Uterus (tissue), 4 donors: Measurements from ENCODE around the gene EDN2. TPM values are rescaled to one million over a fixed set of nuclear protein-coding genes. Genes with fewer than 3 reads are reported as not detected.
A peak's percentile ranks its signal among the peaks of the same experiment; 100 is the strongest.

Experiments used
- DNase-seq, 2 donors: peaks; one replicate each; pipeline ENCODE4 v3.0.0-alpha.2; 2019 to 2020
- H3K27ac ChIP-seq, 2 donors: fragments of 200-600 bp; sonication (generic); 1 replicate in 1 of 2; 2 replicates in 1 of 2; pipeline ENCODE4 v1.5.1; 2016 to 2018
- H3K27me3 ChIP-seq, 2 donors: fragments of 200-600 bp; sonication (generic); one replicate each; pipeline ENCODE4 v1.5.1; 2018 to 2019; ENCODE audit warnings: control low read depth in 1 of 2
- H3K36me3 ChIP-seq, 2 donors: fragments of 200-600 bp; sonication (generic); one replicate each; pipeline ENCODE4 v1.5.1; 2019; ENCODE audit warnings: control low read depth in 1 of 2
- H3K4me1 ChIP-seq, 2 donors: fragments of 200-600 bp; sonication (generic); one replicate each; pipeline ENCODE4 v1.5.1; 2018 to 2019; ENCODE audit warnings: control low read depth in 1 of 2
- H3K4me3 ChIP-seq, 2 donors: fragments of 200-600 bp; sonication (generic); 1 replicate in 1 of 2; 2 replicates in 1 of 2; pipeline ENCODE4 v1.5.1; 2018 to 2019; ENCODE audit warnings: mild to moderate bottlenecking in 1 of 2
- H3K9me3 ChIP-seq, 2 donors: fragments of 200-600 bp; sonication (generic); one replicate each; pipeline ENCODE4 v1.5.1; 2019; ENCODE audit warnings: control low read depth in 1 of 2
- POLR2A ChIP-seq, 2 donors: fragments of 450-650 bp; IDR thresholded peaks; one replicate each; pipeline ENCODE4 v1.6.1; 2016; ENCODE audit warnings: antibody characterized with exemption in 2 of 2, mild to moderate bottlenecking in 1 of 2, moderate library complexity in 1 of 2
- intact Hi-C: fragments of 100-400 bp; cut with DNase I; formaldehyde crosslinking; loops from one replicate; pipeline ENCODE4 v1.15.1; 2023; ENCODE audit warnings: low total_unique reads
- total RNA-seq, 4 donors: library from RNA; depleted of rRNA in 3 of 4; stranded (reverse); fragments of >200 nt in 3 of 4; gene quantifications; one replicate each; pipeline versions ENCODE4 v1.1.0 to v1.2.4, GENCODE V29; 2014 to 2023
- TF ChIP-seq, protein P1 (sequence below), 4 experiments: fragments of 200-600 bp in 2 of 4; fragments of 450-650 bp in 2 of 4; sonication (generic) in 2 of 4; IDR thresholded peaks; one replicate each; pipeline ENCODE4 v1.5.1; 2016 to 2019; ENCODE audit warnings: antibody characterized with exemption in 4 of 4, mild to moderate bottlenecking in 2 of 4, moderate library complexity in 1 of 4
- donor health status: DM: yes; HTN: yes; CAD: no.

EDN2 gene
- total RNA-seq, 4 donors from 2014 or later = 1.6 to 3.7 TPM; not detected in 2

DNA sequence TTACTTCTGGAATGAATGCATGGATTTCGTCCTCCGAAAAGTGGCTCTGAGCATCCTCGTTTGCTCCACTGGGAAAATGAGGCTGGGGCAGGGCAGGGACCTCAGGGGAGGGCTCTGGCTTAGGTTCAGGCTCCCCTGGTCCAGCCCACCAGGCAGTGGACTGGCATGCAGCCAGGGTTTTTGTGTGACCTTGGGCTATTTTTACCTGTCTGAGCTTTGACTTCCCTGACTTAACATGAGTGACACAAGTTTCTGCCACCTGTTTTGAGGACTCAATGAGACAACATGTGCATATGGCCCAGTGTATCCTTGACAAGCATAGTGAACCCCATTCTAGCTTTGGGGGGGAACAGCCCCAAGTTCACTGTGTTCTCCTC lies 32.6 kb upstream of the EDN2 start:
- Histone ChIP-seq H3K27ac (no peak overlapping the region), H3K4me3 (no peak overlapping the region), H3K9me3 (no peaks in the 10 kb centered on the region), H3K36me3 (no peaks in the 10 kb centered on the region), H3K27me3 (no peaks in the 10 kb centered on the region), H3K4me1 (no peaks in the 10 kb centered on the region)
- intact Hi-C loops = no loop called here
- TF ChIP-seq, protein P1, sequence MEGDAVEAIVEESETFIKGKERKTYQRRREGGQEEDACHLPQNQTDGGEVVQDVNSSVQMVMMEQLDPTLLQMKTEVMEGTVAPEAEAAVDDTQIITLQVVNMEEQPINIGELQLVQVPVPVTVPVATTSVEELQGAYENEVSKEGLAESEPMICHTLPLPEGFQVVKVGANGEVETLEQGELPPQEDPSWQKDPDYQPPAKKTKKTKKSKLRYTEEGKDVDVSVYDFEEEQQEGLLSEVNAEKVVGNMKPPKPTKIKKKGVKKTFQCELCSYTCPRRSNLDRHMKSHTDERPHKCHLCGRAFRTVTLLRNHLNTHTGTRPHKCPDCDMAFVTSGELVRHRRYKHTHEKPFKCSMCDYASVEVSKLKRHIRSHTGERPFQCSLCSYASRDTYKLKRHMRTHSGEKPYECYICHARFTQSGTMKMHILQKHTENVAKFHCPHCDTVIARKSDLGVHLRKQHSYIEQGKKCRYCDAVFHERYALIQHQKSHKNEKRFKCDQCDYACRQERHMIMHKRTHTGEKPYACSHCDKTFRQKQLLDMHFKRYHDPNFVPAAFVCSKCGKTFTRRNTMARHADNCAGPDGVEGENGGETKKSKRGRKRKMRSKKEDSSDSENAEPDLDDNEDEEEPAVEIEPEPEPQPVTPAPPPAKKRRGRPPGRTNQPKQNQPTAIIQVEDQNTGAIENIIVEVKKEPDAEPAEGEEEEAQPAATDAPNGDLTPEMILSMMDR (IDR thresholded peaks at IDR 0.05) = no peak
- no peak for TF ChIP-seq POLR2A (IDR thresholded peaks at IDR 0.05)
- no peak for DNase-seq

DNA sequence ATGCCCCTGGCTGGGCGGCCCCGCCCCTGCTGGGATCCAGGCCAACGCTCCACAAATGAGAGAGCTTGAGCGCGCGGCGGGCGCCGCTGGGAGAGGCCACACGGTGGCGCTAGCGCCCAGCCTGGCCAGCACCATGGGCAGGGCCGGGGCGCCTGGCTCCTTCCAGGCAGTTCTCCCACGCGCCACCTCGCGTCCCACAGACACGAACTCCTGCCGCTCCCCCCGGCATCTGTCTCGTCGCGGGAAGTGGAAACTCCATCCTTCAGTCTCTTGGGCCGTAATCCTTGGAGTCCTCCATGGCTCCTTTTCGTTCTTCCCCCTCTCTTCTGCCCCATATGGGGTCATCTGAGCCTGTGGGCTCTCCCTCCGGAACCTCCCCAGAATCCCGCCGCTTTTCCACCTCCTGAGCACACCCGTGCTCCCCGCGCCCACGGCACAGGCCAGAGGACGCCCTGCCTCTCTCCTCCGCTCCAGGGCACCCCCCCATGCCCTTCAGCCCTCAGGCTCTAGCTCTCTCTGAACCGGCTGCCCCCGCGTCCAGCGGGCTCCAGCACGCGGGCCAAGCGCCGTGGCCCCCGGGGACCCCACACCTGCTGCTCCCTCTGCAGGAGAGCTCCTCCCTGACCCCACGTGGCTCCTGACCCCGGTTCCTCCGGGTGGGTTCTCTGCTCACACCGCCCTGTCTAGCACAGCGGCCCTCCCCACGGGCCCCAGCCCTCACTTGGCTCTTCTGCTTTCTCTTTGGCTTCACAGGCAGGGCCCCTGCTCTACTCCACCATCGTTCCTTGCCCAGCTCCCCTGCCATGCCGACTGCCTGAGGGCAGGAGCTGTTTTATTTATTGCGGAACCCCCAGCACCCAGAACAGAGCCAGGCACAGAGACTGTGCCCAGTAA lies 31.9 kb upstream of the EDN2 start:
- no peaks in the 10 kb centered on the region for H3K36me3 ChIP-seq
- no peaks in the 10 kb centered on the region for H3K9me3 ChIP-seq
- DNase-seq = peak; percentile 90 to 95
- H3K27ac ChIP-seq = peak overlapping the region; percentile 63 to 70
- no peaks in the 10 kb centered on the region for H3K4me1 ChIP-seq
- no peaks in the 10 kb centered on the region for H3K27me3 ChIP-seq
- intact Hi-C loops = no loop called here
- peak overlapping the region; percentile 33 to 44 for H3K4me3 ChIP-seq
- TF ChIP-seq, protein P1 (IDR thresholded peaks at IDR 0.05) = peak; percentile 90 to 96 (median 93)
- TF ChIP-seq POLR2A (IDR thresholded peaks at IDR 0.05) = no peak

DNA sequence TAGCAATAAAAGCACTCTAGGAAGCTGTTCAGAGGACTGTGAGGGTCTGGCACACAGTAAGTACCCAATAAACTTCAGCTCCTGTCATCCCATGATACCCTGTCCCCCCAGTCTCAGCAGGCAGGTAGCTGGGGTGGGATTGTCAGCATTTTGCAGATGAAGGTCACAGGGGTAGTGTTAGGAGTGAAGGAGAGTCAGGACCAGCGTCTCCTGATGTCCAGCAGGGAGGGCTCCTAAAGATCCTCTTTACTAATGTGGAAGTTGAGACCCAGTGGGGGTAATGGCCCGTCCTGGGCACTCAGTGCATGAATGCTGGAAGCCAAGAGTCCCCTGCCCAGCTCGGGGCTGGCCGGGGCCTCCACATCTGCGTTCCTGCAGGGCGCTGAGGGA lies 31.3 kb upstream of the EDN2 start:
- DNase-seq = no peak
- Histone ChIP-seq H3K27me3 (no peaks in the 10 kb centered on the region), H3K9me3 (no peaks in the 10 kb centered on the region), H3K4me3 (no peak overlapping the region), H3K4me1 (no peaks in the 10 kb centered on the region), H3K27ac (no peak overlapping the region), H3K36me3 (no peaks in the 10 kb centered on the region)
- intact Hi-C loops = no loop called here
- TF ChIP-seq, protein P1 (IDR thresholded peaks at IDR 0.05) = no peak
- no peak for TF ChIP-seq POLR2A (IDR thresholded peaks at IDR 0.05)

DNA sequence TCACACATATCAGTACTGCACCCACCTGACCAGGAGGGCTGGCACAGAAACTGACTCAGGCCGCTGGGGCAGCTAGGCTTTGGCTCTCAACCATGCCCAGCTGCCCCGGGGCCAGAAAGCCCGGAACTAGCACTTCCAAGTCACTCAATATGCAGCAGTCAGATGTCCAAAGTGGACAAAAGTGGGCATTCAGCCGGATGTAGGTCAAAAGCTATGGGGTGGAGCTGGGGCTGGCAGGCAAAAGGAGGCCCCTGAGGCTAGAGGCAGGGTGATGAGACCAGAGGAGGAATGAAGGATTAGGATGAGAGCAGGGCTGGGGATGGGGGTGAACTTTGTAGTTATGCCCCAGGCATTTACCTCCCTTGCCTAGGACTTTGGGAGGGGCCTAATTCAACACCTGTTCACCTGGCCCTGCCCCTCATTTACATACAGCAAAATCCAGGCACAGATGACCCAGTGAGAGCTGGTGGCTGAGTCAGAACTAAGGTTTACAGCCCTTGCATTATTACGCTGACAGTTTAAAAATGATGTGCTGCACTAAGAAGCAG lies 30.7 kb upstream of the EDN2 start:
- Histone ChIP-seq H3K4me3 (no peak overlapping the region), H3K27ac (no peak overlapping the region), H3K4me1 (no peaks in the 10 kb centered on the region), H3K27me3 (no peaks in the 10 kb centered on the region), H3K36me3 (no peaks in the 10 kb centered on the region), H3K9me3 (no peaks in the 10 kb centered on the region)
- intact Hi-C loops = no loop called here
- DNase-seq = no peak
- TF ChIP-seq POLR2A (IDR thresholded peaks at IDR 0.05) = no peak
- TF ChIP-seq, protein P1 (IDR thresholded peaks at IDR 0.05) = no peak

DNA sequence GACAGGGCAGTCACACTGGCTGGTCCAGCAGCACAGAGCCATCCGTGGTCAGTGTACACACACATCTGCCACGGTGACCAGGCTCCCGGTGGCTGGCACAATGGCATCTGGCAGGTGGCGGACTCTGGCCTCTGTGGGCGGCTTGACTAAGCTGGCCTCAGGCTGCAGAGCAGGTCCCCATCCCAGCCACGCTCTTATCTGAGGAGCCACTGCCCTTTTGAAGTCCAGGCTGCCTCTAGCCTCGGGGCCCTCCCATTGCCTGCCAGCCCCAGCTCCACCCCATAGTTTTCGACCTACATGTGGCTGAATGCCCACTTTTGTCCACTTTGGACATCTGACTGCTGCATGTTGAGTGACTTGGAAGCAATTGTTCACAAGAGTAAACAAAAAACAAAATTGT lies 29.9 kb upstream of the EDN2 start:
- no peak for DNase-seq
- H3K27ac ChIP-seq = no peak overlapping the region
- intact Hi-C loops = no loop called here
- TF ChIP-seq, protein P1 (IDR thresholded peaks at IDR 0.05) = no peak
- no peak for TF ChIP-seq POLR2A (IDR thresholded peaks at IDR 0.05)
- H3K4me3 ChIP-seq = no peak overlapping the region
- H3K27me3 ChIP-seq = no peaks in the 10 kb centered on the region
- no peaks in the 10 kb centered on the region for H3K36me3 ChIP-seq
- H3K4me1 ChIP-seq = no peaks in the 10 kb centered on the region
- no peaks in the 10 kb centered on the region for H3K9me3 ChIP-seq
